Measurements from ENCODE around the gene SLC8A1. TPM values are rescaled to one million over a fixed set of nuclear protein-coding genes. Genes with fewer than 3 reads are reported as not detected.

The SLC8A1 gene
- total RNA-seq, 1 experiment from 2014 or later, result 0.43 TPM

DNA sequence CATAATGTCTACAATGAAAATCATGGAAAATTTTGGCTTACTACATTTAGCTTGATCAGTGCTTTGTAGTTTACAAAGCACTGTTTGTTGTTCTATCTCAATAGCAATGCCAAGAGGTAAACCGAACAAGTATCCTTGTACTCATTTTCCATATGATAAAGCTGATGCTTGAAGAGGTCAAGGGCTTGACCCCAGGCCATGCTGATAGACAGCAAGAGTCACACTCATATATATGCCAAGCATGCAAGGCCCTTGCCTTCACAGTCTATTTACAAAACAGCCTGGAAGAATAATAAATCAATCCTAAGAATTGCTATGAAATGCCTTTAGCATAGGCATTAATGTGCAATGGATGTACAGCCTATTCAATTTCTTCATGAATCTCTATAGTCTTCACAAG is 71.8 kb downstream of the SLC8A1 start:
- H3K4me1 Mint-ChIP-seq (ENCODE audit: low read depth, unreplicated experiment), result no peaks in the 10 kb centered on the region
- ChIA-PET POLR2A (no interaction called here), CTCF (no interaction called here)
- H3K27ac Mint-ChIP-seq (ENCODE audit: unreplicated experiment), result no peak overlapping the region
- H3K36me3 Mint-ChIP-seq (ENCODE audit: insufficient read depth, unreplicated experiment), result no peaks in the 10 kb centered on the region
- no peaks in the 10 kb centered on the region for H3K36me3 ChIP-seq (ENCODE audit: control insufficient read depth, insufficient read depth, low read length)
- peaks cover 24% of the 10 kb centered on the region for H3K9me3 Mint-ChIP-seq (ENCODE audit: unreplicated experiment)
- no TSS peak for BruUV-seq (replicated peaks)
- H3K27me3 Mint-ChIP-seq (ENCODE audit: insufficient read depth, unreplicated experiment), result peaks cover 3% of the 10 kb centered on the region
- no peaks in the 10 kb centered on the region for H3K27me3 ChIP-seq (replicated peaks; ENCODE audit: control insufficient read depth, insufficient read depth, low read length)
- no peaks in the 10 kb centered on the region for H3K4me1 ChIP-seq
- 0 out of 2 replicates have a peak, but pooled peaks cover 4% of the 10 kb centered on the region for H3K9me3 ChIP-seq
- no peak overlapping the region for H3K4me3 ChIP-seq (ENCODE audit: low read depth, low read length)
- DNase-seq, result no peak
- TF ChIP-seq, protein P1, sequence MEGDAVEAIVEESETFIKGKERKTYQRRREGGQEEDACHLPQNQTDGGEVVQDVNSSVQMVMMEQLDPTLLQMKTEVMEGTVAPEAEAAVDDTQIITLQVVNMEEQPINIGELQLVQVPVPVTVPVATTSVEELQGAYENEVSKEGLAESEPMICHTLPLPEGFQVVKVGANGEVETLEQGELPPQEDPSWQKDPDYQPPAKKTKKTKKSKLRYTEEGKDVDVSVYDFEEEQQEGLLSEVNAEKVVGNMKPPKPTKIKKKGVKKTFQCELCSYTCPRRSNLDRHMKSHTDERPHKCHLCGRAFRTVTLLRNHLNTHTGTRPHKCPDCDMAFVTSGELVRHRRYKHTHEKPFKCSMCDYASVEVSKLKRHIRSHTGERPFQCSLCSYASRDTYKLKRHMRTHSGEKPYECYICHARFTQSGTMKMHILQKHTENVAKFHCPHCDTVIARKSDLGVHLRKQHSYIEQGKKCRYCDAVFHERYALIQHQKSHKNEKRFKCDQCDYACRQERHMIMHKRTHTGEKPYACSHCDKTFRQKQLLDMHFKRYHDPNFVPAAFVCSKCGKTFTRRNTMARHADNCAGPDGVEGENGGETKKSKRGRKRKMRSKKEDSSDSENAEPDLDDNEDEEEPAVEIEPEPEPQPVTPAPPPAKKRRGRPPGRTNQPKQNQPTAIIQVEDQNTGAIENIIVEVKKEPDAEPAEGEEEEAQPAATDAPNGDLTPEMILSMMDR (IDR thresholded peaks at IDR 0.05; ENCODE audit: insufficient read depth in 1 of 2, low read depth in 1 of 2, low read length in 1 of 2, severe bottlenecking in 1 of 2, unreplicated experiment in 1 of 2), result no peak
- intact Hi-C loops (cut with micrococcal nuclease; ENCODE audit: unreplicated experiment), result no loop called here
- no peak overlapping the region for H3K4me3 Mint-ChIP-seq (ENCODE audit: unreplicated experiment)

DNA sequence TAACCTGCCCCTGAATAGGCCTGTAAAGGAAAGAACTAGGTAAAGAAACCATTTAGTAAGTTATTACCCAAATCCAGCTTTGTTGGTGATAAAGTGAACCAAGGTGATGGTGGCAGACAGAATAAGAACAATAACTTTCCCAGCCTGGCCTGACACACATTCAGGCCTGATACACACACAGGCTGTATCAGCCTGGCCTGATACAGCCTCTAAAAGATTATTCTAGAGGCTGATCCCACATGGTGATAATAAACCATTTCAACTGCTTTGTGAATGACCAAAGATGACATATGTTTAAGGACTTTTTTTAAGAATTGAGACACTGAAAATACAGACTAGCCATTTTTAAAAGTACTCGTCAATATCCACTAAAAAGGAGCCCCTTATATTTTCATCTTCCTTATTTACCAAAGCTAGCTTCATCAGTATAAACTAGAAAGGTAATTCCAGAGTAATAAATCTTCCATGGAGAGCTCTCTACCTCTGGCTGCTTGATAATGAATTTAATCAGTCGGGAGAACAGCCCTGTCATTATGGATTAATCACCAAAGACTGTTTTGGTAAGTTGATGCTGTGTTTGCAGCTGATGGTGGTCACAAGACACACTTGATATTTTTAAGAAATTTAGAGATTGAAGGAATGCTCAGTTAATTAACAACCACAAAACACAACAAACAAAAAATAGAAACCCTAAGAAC is 77.2 kb downstream of the SLC8A1 start:
- TF ChIP-seq, protein P1 (IDR thresholded peaks at IDR 0.05; ENCODE audit: insufficient read depth in 1 of 2, low read depth in 1 of 2, low read length in 1 of 2, severe bottlenecking in 1 of 2, unreplicated experiment in 1 of 2), result no peak
- Mint-ChIP-seq H3K27me3 (ENCODE audit: insufficient read depth, unreplicated experiment) (peaks cover 12% of the 10 kb centered on the region), H3K4me3 (ENCODE audit: unreplicated experiment) (no peak overlapping the region), H3K27ac (ENCODE audit: unreplicated experiment) (no peak overlapping the region), H3K9me3 (ENCODE audit: unreplicated experiment) (peaks cover 9% of the 10 kb centered on the region), H3K4me1 (ENCODE audit: low read depth, unreplicated experiment) (no peaks in the 10 kb centered on the region), H3K36me3 (ENCODE audit: insufficient read depth, unreplicated experiment) (no peaks in the 10 kb centered on the region)
- Histone ChIP-seq H3K4me3 (ENCODE audit: low read depth, low read length) (no peak overlapping the region), H3K27me3 (replicated peaks; ENCODE audit: control insufficient read depth, insufficient read depth, low read length) (no peaks in the 10 kb centered on the region), H3K36me3 (ENCODE audit: control insufficient read depth, insufficient read depth, low read length) (no peaks in the 10 kb centered on the region), H3K4me1 (no peaks in the 10 kb centered on the region), H3K9me3 (no peaks in the 10 kb centered on the region)
- CTCF ChIA-PET, result no interaction called here
- POLR2A ChIA-PET, result no interaction called here
- no TSS peak for BruUV-seq (replicated peaks)
- DNase-seq, result no peak
- intact Hi-C loops (cut with micrococcal nuclease; ENCODE audit: unreplicated experiment), result no loop called here

DNA sequence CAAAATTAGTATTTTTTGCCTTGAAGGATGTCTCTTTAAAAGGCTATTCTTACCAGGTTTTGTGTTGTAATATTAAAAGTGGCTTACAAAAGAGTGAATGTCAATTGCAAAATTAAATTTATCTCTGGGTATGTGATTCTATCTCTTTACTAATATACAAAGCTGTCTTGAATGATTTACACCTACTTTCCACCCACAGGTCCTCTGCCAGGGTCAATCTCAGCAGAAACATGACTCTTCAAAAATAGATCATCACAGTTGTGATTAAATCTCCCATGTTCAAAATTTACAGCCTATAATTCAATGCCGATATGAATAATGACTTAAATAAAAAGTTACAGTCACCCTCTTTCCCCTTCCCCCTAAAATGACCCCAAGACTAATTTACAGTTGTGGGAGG is 78.8 kb downstream of the SLC8A1 start:
- Mint-ChIP-seq H3K27me3 (ENCODE audit: insufficient read depth, unreplicated experiment) (peaks cover 17% of the 10 kb centered on the region), H3K9me3 (ENCODE audit: unreplicated experiment) (no peaks in the 10 kb centered on the region), H3K4me3 (ENCODE audit: unreplicated experiment) (no peak overlapping the region), H3K27ac (ENCODE audit: unreplicated experiment) (no peak overlapping the region), H3K36me3 (ENCODE audit: insufficient read depth, unreplicated experiment) (no peaks in the 10 kb centered on the region), H3K4me1 (ENCODE audit: low read depth, unreplicated experiment) (no peaks in the 10 kb centered on the region)
- no peaks in the 10 kb centered on the region for H3K4me1 ChIP-seq
- no peaks in the 10 kb centered on the region for H3K27me3 ChIP-seq (replicated peaks; ENCODE audit: control insufficient read depth, insufficient read depth, low read length)
- no peaks in the 10 kb centered on the region for H3K36me3 ChIP-seq (ENCODE audit: control insufficient read depth, insufficient read depth, low read length)
- no peak for DNase-seq
- no peaks in the 10 kb centered on the region for H3K9me3 ChIP-seq
- no peak overlapping the region for H3K4me3 ChIP-seq (ENCODE audit: low read depth, low read length)
- no TSS peak for BruUV-seq (replicated peaks)
- intact Hi-C loops (cut with micrococcal nuclease; ENCODE audit: unreplicated experiment), result no loop called here
- ChIA-PET POLR2A (no interaction called here), CTCF (no interaction called here)
- TF ChIP-seq, protein P1 (IDR thresholded peaks at IDR 0.05; ENCODE audit: insufficient read depth in 1 of 2, low read depth in 1 of 2, low read length in 1 of 2, severe bottlenecking in 1 of 2, unreplicated experiment in 1 of 2), result no peak

Measured in Caco-2 (cell line).